ENCODE results near the gene MRPS10. TPM values are rescaled to one million over a fixed set of nuclear protein-coding genes. Genes with fewer than 3 reads are reported as not detected.
A peak's percentile ranks its signal among the peaks of the same experiment; 100 is the strongest.

Gene MRPS10
- total and polyA plus RNA-seq, 10 of the 15 experiments (the other 5 are each of a cell fraction or from before 2014, with no cell fraction given): 28.5 to 83.3 (median 52.8) TPM

- Histone ChIP-seq H3K9me3 (replicated peaks; ENCODE audit: control insufficient read depth, insufficient read depth, low read length) (no peaks in the 10 kb centered on the region), H3K79me2 (ENCODE audit: control insufficient read depth, insufficient read depth, low read length) (no peaks in the 10 kb centered on the region), H3K9ac (ENCODE audit: control insufficient read depth, insufficient read depth, low read length) (no peak overlapping the region), H3K4me3 (no peak overlapping the region), H3K27me3 (replicated peaks in 1 of 2; ENCODE audit: control insufficient read depth in 2 of 2, insufficient read depth in 2 of 2, low read length in 1 of 2) (no peaks in the 10 kb centered on the region), H4K20me1 (ENCODE audit: control insufficient read depth, insufficient read depth) (no peaks in the 10 kb centered on the region), H2AFZ (ENCODE audit: control insufficient read depth, low read depth, low read length) (peak overlapping the region; percentile 63), H3K4me1 (ENCODE audit: control insufficient read depth, insufficient read depth, low read length) (peaks cover 36% of the 10 kb centered on the region), H3K4me2 (ENCODE audit: control insufficient read depth, insufficient read depth) (peak overlapping the region; percentile 81), H3K27ac (ENCODE audit: control insufficient read depth, insufficient read depth) (peak overlapping the region; percentile 68), H3K36me3 (ENCODE audit: control insufficient read depth in 2 of 2, insufficient read depth in 2 of 2, low read length in 1 of 2) (no peaks in the 10 kb centered on the region; a peak in 1 of 4 replicates)
- WGBS (ENCODE audit: insufficient coverage, insufficient replicate concordance, low lambda C conversion rate, missing lambda C conversion rate): 51% methylated on average over 9 of the region's 9 CpGs
- ChIA-PET POLR2A (interaction anchor here (0.6 to 2.8 kb wide), 5 partner anchors 9 to 653 kb away, joined by 3 to 14 read pairs (median 4); no protein-coding TSS in a partner anchor), SMC1A (ENCODE audit: uncharacterized antibody, unreplicated experiment) (interaction anchor here (1.0 to 3.6 kb wide), 6 partner anchors 10 to 376 kb away, joined by 3 to 31 read pairs (median 4); no protein-coding TSS in a partner anchor), RAD21 (ENCODE audit: unreplicated experiment) (interaction anchor here (1.0 to 3.1 kb wide), 7 partner anchors 9 to 271 kb away, joined by 3 to 18 read pairs (median 4); no protein-coding TSS in a partner anchor), CTCF (interaction anchor here (0.6 to 7.1 kb wide), 8 partner anchors 21 to 1031 kb away, joined by 3 to 68 read pairs (median 4); partner anchors contain the start of genes MRPS10 and UBR2)
- BruUV-seq (replicated peaks): no TSS peak
- intact Hi-C loops (cut with micrococcal nuclease; ENCODE audit: unreplicated experiment) (no loop called here), in situ Hi-C loops (cut with MboI) (no loop called here)
- peak; percentile 65 for ATAC-seq
- no peak for DNase-seq (ENCODE audit: low read depth, low spot score)
- FAIRE-seq: no peak
- TF ChIP-seq HSF1 (IDR thresholded peaks at IDR 0.05; ENCODE audit: low read depth, low read length) (no peak), PML (IDR thresholded peaks at IDR 0.05; ENCODE audit: low read length) (no peak), SIN3A (IDR thresholded peaks at IDR 0.05; ENCODE audit: low read depth, low read length) (no peak), RAD21 (IDR thresholded peaks at IDR 0.05; ENCODE audit: insufficient read depth, low read depth, low read length) (no peak), TAF1 (IDR thresholded peaks at IDR 0.05; ENCODE audit: borderline replicate concordance, low read depth, low read length) (no peak), ZNF24 (IDR thresholded peaks at IDR 0.05) (no peak), POLR2AphosphoS5 (IDR thresholded peaks at IDR 0.05; ENCODE audit: low read length) (no peak), MTA3 (IDR thresholded peaks at IDR 0.05; ENCODE audit: borderline replicate concordance, low read length) (peak; percentile 65; the same call in 1 of the 2 replicates), ZZZ3 (IDR thresholded peaks at IDR 0.05; ENCODE audit: control insufficient read depth, insufficient read length, low read depth) (no peak)
- TF ChIP-seq, protein P1, sequence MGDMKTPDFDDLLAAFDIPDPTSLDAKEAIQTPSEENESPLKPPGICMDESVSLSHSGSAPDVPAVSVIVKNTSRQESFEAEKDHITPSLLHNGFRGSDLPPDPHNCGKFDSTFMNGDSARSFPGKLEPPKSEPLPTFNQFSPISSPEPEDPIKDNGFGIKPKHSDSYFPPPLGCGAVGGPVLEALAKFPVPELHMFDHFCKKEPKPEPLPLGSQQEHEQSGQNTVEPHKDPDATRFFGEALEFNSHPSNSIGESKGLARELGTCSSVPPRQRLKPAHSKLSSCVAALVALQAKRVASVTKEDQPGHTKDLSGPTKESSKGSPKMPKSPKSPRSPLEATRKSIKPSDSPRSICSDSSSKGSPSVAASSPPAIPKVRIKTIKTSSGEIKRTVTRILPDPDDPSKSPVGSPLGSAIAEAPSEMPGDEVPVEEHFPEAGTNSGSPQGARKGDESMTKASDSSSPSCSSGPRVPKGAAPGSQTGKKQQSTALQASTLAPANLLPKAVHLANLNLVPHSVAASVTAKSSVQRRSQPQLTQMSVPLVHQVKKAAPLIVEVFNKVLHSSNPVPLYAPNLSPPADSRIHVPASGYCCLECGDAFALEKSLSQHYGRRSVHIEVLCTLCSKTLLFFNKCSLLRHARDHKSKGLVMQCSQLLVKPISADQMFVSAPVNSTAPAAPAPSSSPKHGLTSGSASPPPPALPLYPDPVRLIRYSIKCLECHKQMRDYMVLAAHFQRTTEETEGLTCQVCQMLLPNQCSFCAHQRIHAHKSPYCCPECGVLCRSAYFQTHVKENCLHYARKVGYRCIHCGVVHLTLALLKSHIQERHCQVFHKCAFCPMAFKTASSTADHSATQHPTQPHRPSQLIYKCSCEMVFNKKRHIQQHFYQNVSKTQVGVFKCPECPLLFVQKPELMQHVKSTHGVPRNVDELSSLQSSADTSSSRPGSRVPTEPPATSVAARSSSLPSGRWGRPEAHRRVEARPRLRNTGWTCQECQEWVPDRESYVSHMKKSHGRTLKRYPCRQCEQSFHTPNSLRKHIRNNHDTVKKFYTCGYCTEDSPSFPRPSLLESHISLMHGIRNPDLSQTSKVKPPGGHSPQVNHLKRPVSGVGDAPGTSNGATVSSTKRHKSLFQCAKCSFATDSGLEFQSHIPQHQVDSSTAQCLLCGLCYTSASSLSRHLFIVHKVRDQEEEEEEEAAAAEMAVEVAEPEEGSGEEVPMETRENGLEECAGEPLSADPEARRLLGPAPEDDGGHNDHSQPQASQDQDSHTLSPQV (IDR thresholded peaks at IDR 0.05): no peak
- TF ChIP-seq, protein P2, sequence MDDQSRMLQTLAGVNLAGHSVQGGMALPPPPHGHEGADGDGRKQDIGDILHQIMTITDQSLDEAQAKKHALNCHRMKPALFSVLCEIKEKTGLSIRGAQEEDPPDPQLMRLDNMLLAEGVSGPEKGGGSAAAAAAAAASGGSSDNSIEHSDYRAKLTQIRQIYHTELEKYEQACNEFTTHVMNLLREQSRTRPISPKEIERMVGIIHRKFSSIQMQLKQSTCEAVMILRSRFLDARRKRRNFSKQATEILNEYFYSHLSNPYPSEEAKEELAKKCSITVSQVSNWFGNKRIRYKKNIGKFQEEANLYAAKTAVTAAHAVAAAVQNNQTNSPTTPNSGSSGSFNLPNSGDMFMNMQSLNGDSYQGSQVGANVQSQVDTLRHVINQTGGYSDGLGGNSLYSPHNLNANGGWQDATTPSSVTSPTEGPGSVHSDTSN (IDR thresholded peaks at IDR 0.05; ENCODE audit: insufficient replicate concordance, low read depth, low read length): no peak
- TF ChIP-seq, protein P3, sequence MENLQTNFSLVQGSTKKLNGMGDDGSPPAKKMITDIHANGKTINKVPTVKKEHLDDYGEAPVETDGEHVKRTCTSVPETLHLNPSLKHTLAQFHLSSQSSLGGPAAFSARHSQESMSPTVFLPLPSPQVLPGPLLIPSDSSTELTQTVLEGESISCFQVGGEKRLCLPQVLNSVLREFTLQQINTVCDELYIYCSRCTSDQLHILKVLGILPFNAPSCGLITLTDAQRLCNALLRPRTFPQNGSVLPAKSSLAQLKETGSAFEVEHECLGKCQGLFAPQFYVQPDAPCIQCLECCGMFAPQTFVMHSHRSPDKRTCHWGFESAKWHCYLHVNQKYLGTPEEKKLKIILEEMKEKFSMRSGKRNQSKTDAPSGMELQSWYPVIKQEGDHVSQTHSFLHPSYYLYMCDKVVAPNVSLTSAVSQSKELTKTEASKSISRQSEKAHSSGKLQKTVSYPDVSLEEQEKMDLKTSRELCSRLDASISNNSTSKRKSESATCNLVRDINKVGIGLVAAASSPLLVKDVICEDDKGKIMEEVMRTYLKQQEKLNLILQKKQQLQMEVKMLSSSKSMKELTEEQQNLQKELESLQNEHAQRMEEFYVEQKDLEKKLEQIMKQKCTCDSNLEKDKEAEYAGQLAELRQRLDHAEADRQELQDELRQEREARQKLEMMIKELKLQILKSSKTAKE (IDR thresholded peaks at IDR 0.05; ENCODE audit: low read depth, poor library complexity, severe bottlenecking): no peak
These were observed 18.4 kb upstream of the MRPS10 start for GRCh38 chr6:42236030-42236429.

Measured in GM12878 (cell line).